Activated CD8-positive, alpha-beta memory T cell treated with anti-CD3 and anti-CD28 coated beads for 48 hours (primary cell): ENCODE measurements around the gene UBE3C.
"Not testable (repeated sequence)": the region's sequence is repeated elsewhere in the genome, so short reads cannot be mapped to it uniquely, and the experiment has no call there.

Source experiments
- DNase-seq, 3 experiments: peaks; one replicate each; pipeline ENCODE4 v3.0.0-alpha.2; 2020; ENCODE audit warnings: low read depth in 2 of 3, low spot score in 2 of 3

Gene UBE3C

GRCh38 chr7:157235357-157236333 is 96.9 kb downstream of the UBE3C start:
- DNase-seq, result no peak

- no peak for DNase-seq
Observed at GRCh38 chr7:157238087-157238486, 99.4 kb downstream of the UBE3C start.

- DNase-seq, result no peak
Observed at GRCh38 chr7:157239571-157240270, 101.0 kb downstream of the UBE3C start.

- DNase-seq, result no peak
Observed at GRCh38 chr7:157241631-157242030, 102.9 kb downstream of the UBE3C start.

DNA sequence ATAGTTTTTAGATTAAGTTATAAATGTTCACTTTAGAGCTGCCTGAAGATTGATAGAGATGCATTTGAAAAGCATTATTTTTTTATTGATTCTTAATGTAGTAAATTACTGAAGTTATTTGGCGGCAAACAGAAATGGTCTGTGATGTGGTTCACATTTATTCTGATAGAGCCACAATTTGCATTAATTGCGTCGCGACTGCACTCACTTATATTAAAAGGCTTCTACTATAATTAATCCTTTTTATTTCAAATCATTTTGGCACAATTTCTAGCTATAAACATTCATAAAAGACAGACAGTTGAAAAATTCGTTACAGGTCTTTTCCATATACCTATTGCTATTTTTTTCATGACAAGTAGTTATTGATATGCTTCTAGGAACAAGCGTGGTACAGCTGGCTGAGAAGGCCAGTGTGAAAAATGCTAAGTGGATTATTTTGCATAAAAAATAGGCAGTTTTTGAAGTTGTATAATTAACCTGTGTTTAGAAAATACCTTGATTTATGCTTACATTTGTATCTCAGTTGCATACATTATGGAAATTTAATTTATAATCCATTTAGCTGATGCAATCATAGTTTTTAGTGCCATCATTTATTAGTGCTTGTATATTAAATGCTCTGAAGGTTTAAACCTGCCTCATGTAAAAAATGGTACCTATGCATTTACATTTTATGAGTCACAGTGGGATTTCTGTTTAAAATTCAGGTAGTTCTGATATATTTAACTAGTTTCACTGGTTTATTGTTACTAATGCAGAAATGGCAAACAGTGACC is 106.0 kb downstream of the UBE3C start:
- no peak for DNase-seq

DNA sequence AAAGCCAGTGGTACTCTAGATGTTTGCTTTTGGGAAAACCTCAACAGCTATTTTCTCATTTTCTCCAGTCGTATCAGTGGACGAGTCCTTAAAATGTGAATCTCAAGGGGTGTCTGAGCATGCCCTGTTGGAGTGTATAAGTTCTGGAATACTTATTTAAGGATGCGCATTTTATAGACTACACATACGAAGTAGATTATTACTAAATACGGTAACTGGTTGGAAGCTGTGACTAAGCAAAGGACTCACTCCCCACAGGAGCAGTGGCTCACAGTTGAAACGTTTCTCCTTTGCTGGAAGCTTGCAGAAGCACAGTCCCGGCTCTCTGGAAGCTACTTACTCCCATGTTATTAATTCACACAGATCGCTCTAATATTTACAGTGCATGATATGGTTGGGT is 107.3 kb downstream of the UBE3C start:
- no peak for DNase-seq

GRCh38 chr7:157248659-157249058 is 109.9 kb downstream of the UBE3C start:
- no peak for DNase-seq

GRCh38 chr7:157250605-157251228 is 112.0 kb downstream of the UBE3C start:
- no peak for DNase-seq

GRCh38 chr7:157251817-157252216 is 113.1 kb downstream of the UBE3C start:
- DNase-seq, result not testable (repeated sequence)

DNA sequence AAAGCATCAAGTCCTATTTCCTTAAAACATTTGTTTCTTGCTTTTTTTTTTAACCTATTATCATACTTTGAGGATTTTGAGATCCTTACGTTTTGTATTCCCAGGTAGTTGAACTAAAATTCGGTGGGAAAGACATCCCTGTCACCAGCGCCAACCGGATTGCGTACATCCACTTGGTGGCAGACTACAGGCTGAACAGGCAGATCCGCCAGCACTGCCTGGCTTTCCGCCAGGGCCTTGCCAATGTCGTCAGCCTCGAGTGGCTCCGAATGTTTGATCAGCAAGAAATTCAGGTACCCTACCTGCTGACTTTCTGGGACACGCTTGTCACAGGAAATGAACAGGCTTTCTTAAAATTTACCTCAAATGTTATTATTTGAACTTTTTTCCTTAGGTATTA is 115.1 kb downstream of the UBE3C start:
- no peak for DNase-seq

DNA sequence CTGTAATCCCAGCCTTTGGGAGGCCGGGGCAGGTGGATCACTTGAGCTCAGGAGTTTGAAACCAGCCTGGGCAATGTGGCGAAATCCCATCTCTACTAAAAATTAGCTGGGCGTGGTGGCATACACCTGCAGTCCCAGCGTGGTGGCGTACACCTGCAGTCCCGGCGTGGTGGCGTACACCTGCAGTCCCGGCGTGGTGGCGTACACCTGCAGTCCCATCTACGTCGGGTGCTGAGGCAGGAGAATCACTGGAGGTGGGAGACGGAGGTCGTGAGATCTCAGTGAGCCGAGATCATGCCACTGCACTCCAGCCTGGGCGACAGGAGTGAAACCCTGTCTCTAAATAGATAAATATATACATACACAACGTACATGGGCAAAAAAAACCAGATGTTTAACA is 116.1 kb downstream of the UBE3C start:
- DNase-seq, result not testable (repeated sequence)

- DNase-seq, result no peak
Observed at GRCh38 chr7:157255201-157255606, 116.5 kb downstream of the UBE3C start.

GRCh38 chr7:157263156-157263555 is 124.4 kb downstream of the UBE3C start:
- no peak for DNase-seq

GRCh38 chr7:157265051-157265450 is 126.3 kb downstream of the UBE3C start:
- no peak for DNase-seq

DNA sequence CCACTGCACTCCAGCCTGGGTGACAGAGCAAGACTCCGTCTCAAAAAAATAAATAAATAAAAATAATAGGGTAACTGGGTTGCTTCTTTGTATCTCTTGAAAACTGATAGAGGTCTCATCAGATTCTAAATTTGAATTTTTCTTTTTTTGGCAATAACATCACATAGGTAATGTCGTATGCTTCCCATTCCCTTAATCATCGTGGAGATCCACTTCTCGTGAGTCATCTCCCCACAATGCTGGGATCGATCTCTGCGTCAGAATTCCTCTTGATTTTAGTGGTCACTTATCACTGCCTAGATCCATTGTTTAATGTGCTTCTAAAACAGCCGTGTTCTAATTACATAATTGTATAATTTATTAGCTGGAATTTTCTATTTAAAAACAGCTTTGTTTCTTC is 127.5 kb downstream of the UBE3C start:
- no peak for DNase-seq

DNA sequence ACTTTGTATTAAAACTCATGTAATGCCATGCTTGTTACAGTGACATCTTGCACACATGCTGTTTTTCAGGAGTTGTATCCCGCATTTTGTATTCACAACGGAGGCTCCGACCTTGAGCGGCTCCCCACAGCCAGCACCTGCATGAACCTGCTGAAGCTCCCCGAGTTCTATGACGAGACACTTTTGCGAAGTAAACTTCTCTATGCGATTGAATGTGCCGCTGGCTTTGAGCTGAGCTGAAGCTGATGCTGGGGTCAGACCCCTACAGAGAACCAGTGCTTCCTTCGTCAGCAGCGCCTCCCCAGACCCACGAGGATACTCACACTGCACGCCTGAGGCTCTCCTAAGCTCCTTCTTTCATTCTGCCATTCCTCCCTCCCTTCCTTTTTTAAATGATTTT is 128.8 kb downstream of the UBE3C start:
- no peak for DNase-seq

DNA sequence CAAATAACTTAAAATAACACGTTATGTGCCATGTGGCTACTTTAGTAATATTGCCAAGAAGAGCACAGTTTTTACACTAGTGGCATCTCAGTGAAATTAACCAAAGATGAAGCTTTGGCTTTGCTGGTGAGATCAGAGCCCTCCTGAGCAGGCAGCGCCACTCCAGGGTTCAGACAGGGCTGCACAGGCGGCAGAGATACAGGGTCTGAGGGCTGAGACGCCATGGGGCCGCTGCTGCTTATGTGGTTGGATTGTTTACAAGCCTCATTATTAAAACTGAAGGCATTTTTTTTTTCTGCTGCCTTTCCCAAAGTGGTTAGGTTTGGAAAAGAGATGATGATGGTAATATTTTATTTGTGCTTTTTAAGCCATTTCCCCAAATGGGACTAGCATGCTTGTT is 129.2 kb downstream of the UBE3C start:
- DNase-seq, result no peak

DNA sequence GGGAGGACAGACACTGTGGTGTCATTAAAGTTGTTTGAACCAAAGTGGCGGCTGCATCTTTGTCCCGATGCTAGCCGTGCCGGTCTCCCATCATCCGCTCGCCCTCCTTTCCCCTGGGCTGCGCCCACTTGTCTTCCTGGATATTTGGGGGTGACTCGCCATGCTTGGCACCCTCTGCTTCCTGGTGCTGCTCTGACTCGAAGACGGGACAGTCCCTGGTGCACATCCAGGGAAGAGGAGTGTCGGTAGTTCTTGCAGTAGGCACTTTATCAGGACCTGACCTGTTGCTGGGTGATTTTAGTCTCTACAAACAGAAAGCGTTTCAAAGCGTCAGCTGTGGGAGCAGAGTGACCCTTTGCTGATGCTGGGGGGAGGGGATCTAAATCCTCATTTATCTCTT is 129.8 kb downstream of the UBE3C start:
- DNase-seq, result no peak

DNA sequence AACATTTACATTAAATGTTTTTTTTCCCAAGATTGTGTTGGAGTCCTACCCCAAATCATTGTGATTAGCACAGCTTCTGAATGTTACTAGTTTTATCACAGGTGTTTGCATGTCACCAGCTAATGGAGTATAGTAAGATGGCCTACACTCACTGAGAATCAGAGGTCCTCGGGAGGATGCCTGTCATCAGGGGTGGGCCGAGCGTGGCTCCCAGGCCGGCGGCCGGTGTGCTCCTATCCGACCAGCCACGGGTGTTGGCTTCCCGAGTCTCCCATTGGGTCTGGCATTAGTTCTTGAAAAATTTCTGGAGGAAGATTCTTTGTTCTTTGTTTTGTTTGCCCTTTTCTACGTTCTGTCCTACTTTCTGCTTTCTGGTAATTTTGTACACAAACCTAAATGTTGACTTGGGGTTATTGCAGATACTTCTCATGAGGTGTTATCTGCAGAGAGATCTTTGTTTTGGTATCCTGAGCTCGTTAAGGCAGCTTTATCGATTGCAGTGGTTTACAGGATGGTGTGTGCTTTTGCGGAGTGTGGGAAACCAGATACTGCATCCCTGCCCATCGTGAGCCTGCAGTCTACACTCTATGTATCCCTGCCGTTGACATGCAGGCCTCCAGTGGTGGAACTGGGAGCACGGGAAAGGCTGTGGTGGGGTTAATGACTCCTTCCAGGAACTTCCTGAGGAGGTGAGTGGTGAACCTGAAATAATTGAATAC is 130.8 kb downstream of the UBE3C start:
- no peak for DNase-seq

- DNase-seq, result no peak
Observed at GRCh38 chr7:157270060-157270444, 131.3 kb downstream of the UBE3C start.
